ENCODE measurements around the gene SHC4. TPM values are rescaled to one million over a fixed set of nuclear protein-coding genes. Genes with fewer than 3 reads are reported as not detected.

The SHC4 gene
- total and polyA plus RNA-seq, 9 of the 15 experiments (the other 6 are each of a cell fraction or from before 2014, with no cell fraction given): 0.43 to 1.2 (median 0.67) TPM

GRCh38 chr15:48877630-48878595, 85.8 kb downstream of the SHC4 start, which contains the start of gene EID1 (continued):
- TF ChIP-seq THAP12 (CRISPR knock-in tag; IDR thresholded peaks at IDR 0.05): 0 out of 2 replicates have a peak, but pooled peaks have one; percentile 57

GRCh38 chr15:48876057-48876456, 87.7 kb downstream of the SHC4 start:
- peaks cover 33% of the 10 kb centered on the region for H3K79me2 ChIP-seq (ENCODE audit: control insufficient read depth, insufficient read depth, low read length)
- no peak overlapping the region for H3K27ac ChIP-seq (ENCODE audit: extremely low read depth, low read depth, low read length)
- no TSS peak for BruUV-seq (replicated peaks)
- intact Hi-C loops (cut with micrococcal nuclease): no loop called here
- no peak overlapping the region for H2AFZ ChIP-seq (ENCODE audit: low read depth, low read length)
- no peaks in the 10 kb centered on the region for H3K9me1 ChIP-seq (ENCODE audit: control insufficient read depth, insufficient read depth, low read length)
- no peak for DNase-seq (ENCODE audit: extremely low read depth in 1 of 4, low spot score in 3 of 4)
- peaks cover 6 to 23% of the 10 kb centered on the region in 2 experiments; a peak in 3 of 5 replicates for H3K4me1 ChIP-seq (replicated peaks in 1 of 2; ENCODE audit: control insufficient read depth in 2 of 2, insufficient read depth in 2 of 2, low read length in 2 of 2)
- ChIA-PET POLR2A (no interaction called here), CTCF (ENCODE audit: low intra/inter-chr PET ratio) (no interaction called here)
- no peak overlapping the region for H3K4me3 ChIP-seq
- H3K9me3 ChIP-seq (replicated peaks; ENCODE audit: control insufficient read depth, insufficient read depth, low read depth, low read length): no peaks in the 10 kb centered on the region
- no peaks in the 10 kb centered on the region for H3K27me3 ChIP-seq (ENCODE audit: control insufficient read depth in 2 of 2, insufficient read depth in 2 of 2, low read length in 2 of 2)
- in situ Hi-C loops (cut with MboI): no loop called here
- H3K9ac ChIP-seq (ENCODE audit: insufficient read depth in 1 of 2, low read depth in 2 of 2, low read length in 2 of 2): no peak overlapping the region
- 44% methylated on average over 3 of the region's 3 CpGs for WGBS (ENCODE audit: insufficient coverage, low coverage, missing lambda C conversion rate)
- H4K20me1 ChIP-seq (replicated peaks; ENCODE audit: control insufficient read depth, insufficient read depth, low read length): no peaks in the 10 kb centered on the region
- H3K36me3 ChIP-seq (ENCODE audit: control insufficient read depth, insufficient read depth, low read length): peaks cover 3% of the 10 kb centered on the region; the same call in 1 of the 3 replicates
- no peak for ATAC-seq
- H3K4me2 ChIP-seq (ENCODE audit: insufficient read depth, low read length): no peak overlapping the region
- no peak for FAIRE-seq
- TF ChIP-seq MLX (CRISPR knock-in tag; conservative IDR thresholded peaks at IDR 0.05) (no peak), ASH1L (IDR thresholded peaks at IDR 0.05; ENCODE audit: borderline replicate concordance, low read depth, partially characterized antibody) (no peak), NFYB (IDR thresholded peaks at IDR 0.05; ENCODE audit: extremely low read depth, insufficient read length) (no peak), HOMEZ (CRISPR knock-in tag; IDR thresholded peaks at IDR 0.05) (no peak), ZBTB26 (CRISPR knock-in tag; IDR thresholded peaks at IDR 0.05) (no peak), CLOCK (CRISPR knock-in tag; IDR thresholded peaks at IDR 0.05; ENCODE audit: borderline replicate concordance) (no peak), ZNF143 (CRISPR knock-in tag; IDR thresholded peaks at IDR 0.05) (no peak), TBL1XR1 (IDR thresholded peaks at IDR 0.05; ENCODE audit: low read length in 2 of 2) (no peak)

Measured in K562 (cell line).